IPS DF 6.9 (cell line): ENCODE data around the gene SPEF2.

Experiments used
- DNase-seq: peaks from one replicate; pipeline ENCODE4 v3.0.0-alpha.2; 2013; ENCODE audit warnings: low read depth, low spot score
- H3K27ac ChIP-seq: one replicate; pipeline ENCODE4 v1.5.1; 2013; ENCODE audit warnings: low read length, control low read depth
- H3K27me3 ChIP-seq: 2 replicates; pipeline ENCODE4 v1.6.1; 2013; ENCODE audit warnings: mild to moderate bottlenecking, low read length; ENCODE audit not compliant: control insufficient read depth, insufficient read depth
- H3K36me3 ChIP-seq: 2 replicates; pipeline ENCODE4 v1.6.1; 2013; ENCODE audit warnings: low read length; ENCODE audit not compliant: control insufficient read depth, insufficient read depth
- H3K4me1 ChIP-seq: 2 replicates; pipeline ENCODE4 v1.6.1; 2013; ENCODE audit warnings: low read length; ENCODE audit not compliant: control insufficient read depth, insufficient read depth
- H3K4me3 ChIP-seq: 2 replicates; pipeline ENCODE4 v1.5.1; 2013; ENCODE audit warnings: mild to moderate bottlenecking, low read length
- H3K9me3 ChIP-seq: 2 replicates; pipeline ENCODE4 v1.6.1; 2013; ENCODE audit warnings: low read length, inconsistent platforms; ENCODE audit not compliant: control insufficient read depth, insufficient read depth
- WGBS: extraction: QIAGEN DNeasy Blood & Tissue Kit; methylation state at CpG from one replicate; pipeline ENCODE4 v1.1.7; 2013; ENCODE audit warnings: mixed read lengths, missing lambda C conversion rate; ENCODE audit not compliant: insufficient read length, insufficient coverage; 5-methylcytosine and 5-hydroxymethylcytosine counted together

The SPEF2 gene

GRCh38 chr5:35794684-35795375, 177.2 kb downstream of the SPEF2 start:
- no peaks in the 10 kb centered on the region for H3K9me3 ChIP-seq
- H3K36me3 ChIP-seq = no peaks in the 10 kb centered on the region
- no peak for DNase-seq
- WGBS = no CpG with 5 or more reads among the region's 8 CpGs
- no peak overlapping the region for H3K4me3 ChIP-seq
- no peaks in the 10 kb centered on the region for H3K27me3 ChIP-seq
- no peak overlapping the region for H3K27ac ChIP-seq
- no peaks in the 10 kb centered on the region for H3K4me1 ChIP-seq

- Histone ChIP-seq H3K36me3 (no peaks in the 10 kb centered on the region), H3K9me3 (no peaks in the 10 kb centered on the region), H3K27me3 (no peaks in the 10 kb centered on the region), H3K4me3 (no peak overlapping the region), H3K27ac (no peak overlapping the region), H3K4me1 (no peaks in the 10 kb centered on the region)
- DNase-seq = no peak
Measured at GRCh38 chr5:35799181-35799580, 181.5 kb downstream of the SPEF2 start.

- H3K27ac ChIP-seq = no peak overlapping the region
- no peak overlapping the region for H3K4me3 ChIP-seq
- no peak for DNase-seq
- H3K27me3 ChIP-seq = no peaks in the 10 kb centered on the region
- H3K4me1 ChIP-seq = no peaks in the 10 kb centered on the region
- WGBS = no CpG with 5 or more reads among the region's 1 CpG
- no peaks in the 10 kb centered on the region for H3K9me3 ChIP-seq
- H3K36me3 ChIP-seq = no peaks in the 10 kb centered on the region
Measured at GRCh38 chr5:35799753-35800152, 182.1 kb downstream of the SPEF2 start.

GRCh38 chr5:35803191-35803651, 185.6 kb downstream of the SPEF2 start:
- DNase-seq = peak; percentile 11

GRCh38 chr5:35804201-35804653, 186.6 kb downstream of the SPEF2 start:
- WGBS = no CpG with 5 or more reads among the region's 1 CpG
- no peak overlapping the region for H3K27ac ChIP-seq

More at GRCh38 chr5:35803191-35803651, 185.6 kb downstream of the SPEF2 start:
- WGBS = no CpG with 5 or more reads among the region's 4 CpGs
- H3K27me3 ChIP-seq = no peaks in the 10 kb centered on the region
- H3K36me3 ChIP-seq = no peaks in the 10 kb centered on the region
- no peaks in the 10 kb centered on the region for H3K4me1 ChIP-seq
- no peak overlapping the region for H3K4me3 ChIP-seq
- H3K9me3 ChIP-seq = no peaks in the 10 kb centered on the region
- H3K27ac ChIP-seq = no peak overlapping the region

GRCh38 chr5:35804841-35805240, 187.2 kb downstream of the SPEF2 start:
- no peak overlapping the region for H3K4me3 ChIP-seq
- no peak overlapping the region for H3K27ac ChIP-seq
- no peaks in the 10 kb centered on the region for H3K36me3 ChIP-seq
- DNase-seq = no peak
- H3K9me3 ChIP-seq = no peaks in the 10 kb centered on the region
- H3K27me3 ChIP-seq = no peaks in the 10 kb centered on the region
- H3K4me1 ChIP-seq = no peaks in the 10 kb centered on the region

More at GRCh38 chr5:35804201-35804653, 186.6 kb downstream of the SPEF2 start:
- Histone ChIP-seq H3K9me3 (no peaks in the 10 kb centered on the region), H3K36me3 (no peaks in the 10 kb centered on the region), H3K4me1 (no peaks in the 10 kb centered on the region), H3K4me3 (no peak overlapping the region), H3K27me3 (no peaks in the 10 kb centered on the region)
- DNase-seq = no peak

- H3K9me3 ChIP-seq = no peaks in the 10 kb centered on the region
- H3K36me3 ChIP-seq = no peaks in the 10 kb centered on the region
- H3K4me3 ChIP-seq = no peak overlapping the region
- H3K27me3 ChIP-seq = no peaks in the 10 kb centered on the region
- H3K27ac ChIP-seq = no peak overlapping the region
- no peak for DNase-seq
- H3K4me1 ChIP-seq = no peaks in the 10 kb centered on the region
Measured at GRCh38 chr5:35810601-35811000, 192.9 kb downstream of the SPEF2 start.

GRCh38 chr5:35811108-35811741, 193.6 kb downstream of the SPEF2 start:
- no peak overlapping the region for H3K4me3 ChIP-seq
- H3K36me3 ChIP-seq = no peaks in the 10 kb centered on the region
- H3K9me3 ChIP-seq = no peaks in the 10 kb centered on the region
- no peak overlapping the region for H3K27ac ChIP-seq
- no CpG with 5 or more reads among the region's 3 CpGs for WGBS
- DNase-seq = no peak
- no peaks in the 10 kb centered on the region for H3K4me1 ChIP-seq
- no peaks in the 10 kb centered on the region for H3K27me3 ChIP-seq

GRCh38 chr5:35813521-35813920, 195.9 kb downstream of the SPEF2 start:
- no peaks in the 10 kb centered on the region for H3K27me3 ChIP-seq
- H3K4me1 ChIP-seq = no peaks in the 10 kb centered on the region
- no peak overlapping the region for H3K4me3 ChIP-seq
- no peak for DNase-seq
- no CpG with 5 or more reads among the region's 1 CpG for WGBS
- no peak overlapping the region for H3K27ac ChIP-seq
- H3K36me3 ChIP-seq = no peaks in the 10 kb centered on the region
- no peaks in the 10 kb centered on the region for H3K9me3 ChIP-seq

GRCh38 chr5:35815089-35815936, 197.7 kb downstream of the SPEF2 start:
- H3K9me3 ChIP-seq = no peaks in the 10 kb centered on the region
- no peaks in the 10 kb centered on the region for H3K27me3 ChIP-seq
- no peaks in the 10 kb centered on the region for H3K36me3 ChIP-seq
- no peak overlapping the region for H3K4me3 ChIP-seq
- DNase-seq = peak; percentile 31
- WGBS = no CpG with 5 or more reads among the region's 10 CpGs
- H3K27ac ChIP-seq = no peak overlapping the region
- H3K4me1 ChIP-seq = no peaks in the 10 kb centered on the region
